HG03095 (cell line): ENCODE measurements around the gene SKOR2.

ENCODE experiments used
- ATAC-seq: cut with Tn5 transposase; IDR thresholded peaks from one replicate; pipeline ENCODE4 v1.9.1; 2021; ENCODE audit warnings: moderate library complexity; ENCODE audit not compliant: unreplicated experiment

SKOR2 gene

DNA sequence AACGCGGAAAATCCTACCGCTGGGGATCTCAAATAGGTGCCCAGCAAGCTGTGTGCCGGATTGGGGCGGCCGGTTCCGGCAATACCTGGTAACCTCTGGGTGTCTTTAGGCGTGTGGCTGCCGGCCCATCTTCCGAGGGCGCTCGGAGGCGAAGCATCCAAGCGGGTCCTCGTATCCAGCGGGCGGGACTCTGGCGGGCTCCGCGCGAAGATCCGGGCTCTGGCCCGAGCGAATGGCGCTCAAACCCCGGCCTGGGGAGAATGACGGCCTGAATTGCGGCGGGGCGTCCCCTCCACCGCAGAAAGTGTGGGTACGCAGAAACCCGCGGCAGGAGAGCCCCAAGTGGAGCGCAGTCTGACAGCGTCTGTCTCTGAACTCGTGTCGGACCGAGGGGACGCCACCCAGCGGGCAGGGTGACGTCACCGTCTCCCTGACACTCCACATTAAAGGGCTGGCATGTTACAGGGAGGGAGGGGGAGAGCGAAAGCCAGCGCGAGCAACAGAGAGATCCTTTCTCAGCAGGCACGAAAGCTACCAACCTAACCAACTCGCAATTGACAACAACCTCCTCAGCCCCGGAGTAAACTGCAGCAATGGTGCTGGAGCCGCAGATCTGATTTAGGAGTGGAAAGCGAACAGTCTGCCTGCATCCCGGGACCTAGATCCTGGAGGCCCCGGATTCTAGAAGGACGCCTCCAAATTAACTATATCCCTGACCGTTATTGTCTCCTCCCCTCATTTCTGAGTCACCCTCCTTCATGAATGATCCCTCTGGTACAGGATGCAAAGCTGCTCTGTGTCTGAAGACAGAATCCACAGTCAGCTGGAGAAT, at the start of gene SKOR2:
Gene SKOR2 (minus strand): TSS at position 372 of the 832 bp plus-strand sequence. CDS start 2,477 bp downstream, outside the sequence.
- no peak for ATAC-seq

DNA sequence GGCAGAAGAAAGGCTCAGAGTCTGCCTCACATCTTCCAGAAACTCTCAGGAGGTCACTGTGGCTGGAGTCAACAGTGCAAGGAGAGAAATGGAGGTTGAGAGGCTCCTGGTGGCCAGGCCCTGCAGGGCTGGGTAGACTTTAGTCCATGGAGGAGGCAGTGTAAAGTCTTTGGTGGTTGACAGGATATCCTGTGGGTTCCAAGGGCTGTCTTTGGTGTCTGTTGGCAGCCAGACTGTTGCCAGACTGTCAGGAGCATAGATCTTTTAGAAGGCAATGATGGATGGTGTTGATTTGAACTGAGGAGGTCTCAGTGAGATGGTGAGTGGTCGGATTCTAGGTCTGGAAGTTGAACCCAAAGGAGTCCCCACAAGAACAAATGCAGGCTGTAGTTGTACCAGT, 45.0 kb upstream of the SKOR2 start:
- ATAC-seq, result no peak

DNA sequence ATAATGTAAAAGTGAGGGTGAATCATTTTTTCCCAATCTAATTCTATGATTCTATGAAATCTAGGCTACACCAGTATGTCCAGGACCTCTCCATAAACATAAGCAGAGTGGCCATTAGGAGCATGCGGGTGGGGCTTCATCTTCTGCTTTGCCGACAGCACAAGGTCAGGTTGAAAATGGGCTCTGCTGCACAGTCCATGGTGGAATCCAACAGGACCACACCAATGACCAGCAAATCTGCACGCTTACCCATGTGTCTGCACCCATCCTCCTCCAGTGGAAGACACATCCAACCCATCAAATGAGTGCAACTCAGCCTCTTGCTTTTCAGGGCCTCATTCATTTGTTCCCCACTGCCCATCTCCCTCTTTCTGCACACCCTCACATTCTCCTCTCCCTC, 43.3 kb upstream of the SKOR2 start:
- no peak for ATAC-seq

GRCh38 chr18:47288741-47289140, 37.3 kb upstream of the SKOR2 start:
- no peak for ATAC-seq

GRCh38 chr18:47287911-47288585, 36.6 kb upstream of the SKOR2 start:
- no peak for ATAC-seq

DNA sequence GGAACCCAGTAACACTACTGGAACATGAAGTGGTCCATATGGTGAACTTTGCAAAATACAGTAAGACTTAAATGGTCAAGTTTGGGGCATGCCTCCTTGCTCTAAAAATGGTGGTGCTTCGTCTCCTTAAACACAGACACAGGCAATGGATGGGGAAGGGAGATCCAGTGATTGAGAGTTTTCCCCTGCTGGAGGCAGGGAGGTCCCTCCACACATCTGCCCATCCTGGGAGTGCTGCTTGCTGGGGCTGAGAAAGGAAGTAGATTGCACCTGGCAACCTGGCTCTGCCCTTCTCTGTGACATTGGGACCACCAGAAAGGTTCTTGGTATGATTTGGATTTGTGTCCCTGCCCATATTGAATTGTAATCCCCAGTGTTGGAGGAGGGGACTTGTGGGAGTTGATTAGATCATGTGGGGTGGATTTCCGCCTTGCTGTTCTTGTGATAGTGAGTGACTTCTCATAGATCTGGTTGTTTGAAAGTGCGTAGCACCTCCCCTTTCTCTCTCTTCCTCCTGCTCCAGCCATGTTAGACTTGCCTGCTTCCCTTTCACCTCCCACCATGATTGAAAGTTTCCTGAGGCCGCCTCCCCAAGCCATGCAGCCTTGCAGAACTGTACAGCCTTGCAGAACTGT, 35.4 kb upstream of the SKOR2 start:
- no peak for ATAC-seq

- ATAC-seq, result no peak
These were observed 34.0 kb upstream of the SKOR2 start for GRCh38 chr18:47285456-47285855.

DNA sequence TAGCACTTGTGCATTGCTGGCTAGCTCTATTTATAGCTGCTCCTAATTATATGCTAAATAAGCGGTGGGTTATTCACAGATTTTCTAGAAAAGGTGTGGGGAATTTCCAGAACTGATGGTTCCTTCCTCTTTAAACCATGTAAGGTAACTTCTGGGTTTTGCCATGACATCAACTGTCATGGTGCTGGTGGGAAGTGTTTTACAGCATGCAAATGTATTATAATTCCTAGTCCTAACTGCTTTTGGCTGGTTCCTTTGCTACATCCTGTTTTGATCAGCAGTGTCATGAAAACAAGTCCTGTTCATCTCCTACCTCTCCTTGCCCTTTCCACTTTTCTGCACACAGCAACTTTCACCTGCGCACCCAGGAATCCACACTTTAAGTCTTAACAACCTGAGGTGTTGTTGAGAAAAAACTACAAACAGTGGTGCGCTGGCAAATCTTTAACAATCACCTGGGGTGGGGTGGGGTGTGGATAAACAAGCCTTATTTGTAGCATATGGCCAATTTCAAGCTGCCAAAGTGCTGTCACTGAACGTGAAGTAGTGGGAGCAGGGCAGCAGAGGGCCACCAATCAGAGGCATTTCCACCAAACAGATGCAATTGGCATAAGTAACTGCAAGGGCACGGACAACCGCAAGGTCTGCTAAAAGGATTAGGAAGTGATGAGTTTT, 33.4 kb upstream of the SKOR2 start:
- no peak for ATAC-seq

DNA sequence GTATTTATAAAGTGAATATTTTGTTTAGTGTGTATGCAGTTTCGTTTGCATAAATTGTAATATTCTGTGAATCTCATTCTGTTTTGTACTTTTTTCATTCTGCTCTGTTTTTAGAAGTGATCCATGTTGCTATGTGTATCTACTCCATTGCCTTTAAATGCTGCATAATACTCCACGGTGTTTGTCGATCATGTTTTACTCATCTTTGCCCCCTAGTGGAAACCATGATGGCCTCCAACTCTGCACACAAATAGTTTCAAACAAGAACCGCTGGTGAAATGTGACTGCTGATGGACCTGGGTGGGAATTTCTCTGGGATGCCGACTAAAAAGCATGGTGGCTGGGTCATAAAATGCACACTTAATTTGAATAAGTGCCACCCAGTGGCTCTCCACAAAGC, 32.0 kb upstream of the SKOR2 start:
- no peak for ATAC-seq

- no peak for ATAC-seq
These were observed 28.7 kb upstream of the SKOR2 start for GRCh38 chr18:47280121-47280520.

DNA sequence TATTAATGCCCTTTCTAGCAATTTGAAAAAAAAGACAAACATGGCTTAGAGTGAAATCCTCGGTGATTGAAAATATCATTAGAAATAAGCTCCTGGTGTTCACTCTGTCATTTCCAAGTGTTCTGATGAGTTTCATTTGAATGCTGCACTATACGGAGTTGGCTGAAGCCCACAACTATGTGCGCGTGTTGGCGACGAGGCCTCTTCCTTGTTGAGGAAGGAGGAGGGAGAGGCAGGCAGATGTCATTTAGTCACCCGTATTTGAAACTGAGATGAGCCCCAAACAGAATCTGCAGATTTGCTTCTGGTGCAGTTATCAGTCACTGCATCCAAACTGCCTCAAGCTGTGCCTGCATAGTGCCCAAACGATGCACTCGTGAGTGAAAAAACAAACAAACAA, 23.5 kb upstream of the SKOR2 start:
- ATAC-seq, result no peak

GRCh38 chr18:47265197-47265596, 13.7 kb upstream of the SKOR2 start:
- no peak for ATAC-seq

DNA sequence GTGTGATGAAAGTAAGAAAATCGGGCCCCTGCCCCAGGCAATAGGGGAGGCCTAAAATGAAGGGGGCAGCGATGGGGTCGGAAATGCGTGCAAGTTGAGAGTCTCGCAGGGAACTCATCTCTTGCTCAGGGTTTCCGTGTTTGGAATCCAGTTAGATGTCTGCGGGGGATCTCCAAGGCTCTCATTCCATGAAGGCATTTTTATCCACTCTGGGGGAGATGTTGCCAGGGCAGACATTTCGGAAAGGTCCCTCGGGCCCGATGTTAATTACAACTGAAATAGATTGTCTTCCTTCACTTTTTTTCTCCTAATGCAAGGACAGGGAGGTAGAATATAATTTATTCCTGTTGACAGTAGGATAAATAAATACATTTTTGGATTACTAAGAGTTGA, 12.8 kb upstream of the SKOR2 start:
- no peak for ATAC-seq

DNA sequence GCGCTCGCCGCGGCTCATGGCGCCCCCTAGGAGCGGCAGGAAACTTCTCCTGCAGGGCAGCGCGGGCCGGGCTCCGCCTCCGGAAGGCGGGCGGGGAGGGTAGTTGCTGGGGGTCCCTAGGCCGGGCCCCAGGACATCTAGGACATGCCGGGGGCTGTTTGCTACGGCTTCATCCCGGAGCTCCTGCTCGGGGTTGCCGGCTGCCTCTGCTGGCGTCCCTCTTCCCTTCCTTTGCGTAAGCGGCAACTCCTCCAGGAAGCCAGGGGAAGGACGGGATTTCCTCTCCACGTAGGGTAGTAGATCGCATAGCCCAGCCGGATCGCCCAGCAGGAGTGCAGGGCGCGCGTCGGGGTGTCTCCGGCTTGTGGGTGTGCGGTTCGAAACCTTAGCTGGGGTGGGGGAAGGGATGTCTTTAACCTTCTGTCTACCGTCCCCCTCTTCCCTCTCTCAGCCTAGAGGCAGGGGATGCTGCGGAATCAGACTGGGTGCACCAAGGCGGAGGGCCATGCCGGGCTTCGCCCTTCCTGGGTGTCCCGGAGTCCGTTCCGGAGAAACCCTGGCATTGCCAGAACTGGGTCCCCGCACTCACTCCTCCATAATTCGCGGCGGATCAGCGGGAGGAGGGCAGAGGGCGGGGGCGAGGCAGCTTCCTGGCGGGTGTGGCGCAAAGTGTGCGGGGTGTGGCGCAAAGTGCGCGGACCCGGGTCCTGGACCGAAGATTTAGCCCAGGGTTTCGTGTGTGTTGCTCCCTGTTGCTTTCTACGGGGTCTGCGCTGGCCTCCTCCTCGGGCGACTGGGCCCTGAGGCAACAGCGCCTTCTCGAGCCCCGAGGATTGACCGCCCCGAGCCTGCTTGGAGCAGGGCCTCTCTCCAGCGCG, 12.2 kb upstream of the SKOR2 start:
- ATAC-seq, result no peak

DNA sequence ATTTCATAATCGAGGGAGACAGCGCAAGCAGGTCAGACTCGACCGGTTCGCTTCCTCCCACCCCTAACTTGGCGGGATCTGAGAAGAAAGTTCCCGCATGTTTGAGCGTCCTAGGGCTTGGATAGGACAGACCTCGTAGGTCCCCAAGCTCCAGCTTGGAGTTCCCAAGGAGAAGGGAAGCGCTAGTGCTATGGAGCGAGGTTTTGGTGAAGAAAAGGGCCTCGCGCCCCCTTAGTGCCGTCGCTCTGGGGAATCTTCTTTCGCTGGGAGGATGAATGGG, 11.6 kb upstream of the SKOR2 start:
- no peak for ATAC-seq

GRCh38 chr18:47262301-47263149, 11.1 kb upstream of the SKOR2 start:
- ATAC-seq, result no peak

GRCh38 chr18:47261902-47262300, 10.4 kb upstream of the SKOR2 start:
- ATAC-seq, result no peak

- no peak for ATAC-seq
These were observed 9.7 kb upstream of the SKOR2 start for GRCh38 chr18:47260924-47261701.
